ENCODE results near the gene HEG1.

The HEG1 gene

DNA sequence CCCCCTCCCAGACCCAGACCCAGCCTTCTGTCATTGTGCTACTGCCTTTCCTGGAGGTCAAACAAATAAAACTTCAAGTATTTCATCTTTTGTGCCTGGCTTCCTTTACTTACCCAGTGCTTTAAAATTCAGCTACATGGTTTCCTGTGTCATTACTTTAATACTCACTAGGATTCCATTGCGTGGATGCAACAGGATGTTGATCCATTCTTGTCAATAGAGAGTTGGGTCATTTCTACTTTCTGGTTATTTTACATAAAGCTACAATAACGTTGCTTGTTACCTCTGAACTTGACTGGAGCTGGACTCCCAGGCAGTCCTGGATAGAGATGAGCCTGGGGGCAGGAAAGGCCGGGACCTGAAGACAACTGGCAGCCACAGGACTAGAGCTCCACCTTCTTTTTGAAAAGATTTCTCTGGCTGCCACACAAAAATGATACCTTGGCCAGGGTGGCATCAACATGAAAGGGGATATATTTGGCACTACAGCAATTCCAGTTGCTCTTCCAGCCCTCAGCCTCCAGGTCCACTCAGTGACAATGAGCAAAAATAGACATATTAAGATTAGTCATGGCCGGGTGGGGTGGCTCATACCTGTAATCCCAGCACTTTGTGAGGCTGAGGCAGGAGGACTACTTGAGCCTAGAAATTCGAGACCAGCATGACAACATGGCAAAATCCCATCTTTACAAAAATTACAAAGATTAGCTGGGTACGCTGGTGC is 23.3 kb upstream of the HEG1 start:
- TF ChIP-seq, protein P1, sequence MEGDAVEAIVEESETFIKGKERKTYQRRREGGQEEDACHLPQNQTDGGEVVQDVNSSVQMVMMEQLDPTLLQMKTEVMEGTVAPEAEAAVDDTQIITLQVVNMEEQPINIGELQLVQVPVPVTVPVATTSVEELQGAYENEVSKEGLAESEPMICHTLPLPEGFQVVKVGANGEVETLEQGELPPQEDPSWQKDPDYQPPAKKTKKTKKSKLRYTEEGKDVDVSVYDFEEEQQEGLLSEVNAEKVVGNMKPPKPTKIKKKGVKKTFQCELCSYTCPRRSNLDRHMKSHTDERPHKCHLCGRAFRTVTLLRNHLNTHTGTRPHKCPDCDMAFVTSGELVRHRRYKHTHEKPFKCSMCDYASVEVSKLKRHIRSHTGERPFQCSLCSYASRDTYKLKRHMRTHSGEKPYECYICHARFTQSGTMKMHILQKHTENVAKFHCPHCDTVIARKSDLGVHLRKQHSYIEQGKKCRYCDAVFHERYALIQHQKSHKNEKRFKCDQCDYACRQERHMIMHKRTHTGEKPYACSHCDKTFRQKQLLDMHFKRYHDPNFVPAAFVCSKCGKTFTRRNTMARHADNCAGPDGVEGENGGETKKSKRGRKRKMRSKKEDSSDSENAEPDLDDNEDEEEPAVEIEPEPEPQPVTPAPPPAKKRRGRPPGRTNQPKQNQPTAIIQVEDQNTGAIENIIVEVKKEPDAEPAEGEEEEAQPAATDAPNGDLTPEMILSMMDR (IDR thresholded peaks at IDR 0.05; ENCODE audit: insufficient read depth, low read length, missing control alignments) = no peak
- CTCF ChIA-PET = interaction anchor here (1.0 to 1.8 kb wide), 2 partner anchors 32 to 236 kb away, joined by 4 to 5 read pairs; no protein-coding TSS in a partner anchor
- POLR2A ChIA-PET = interaction anchor here (0.7 kb wide), 1 partner anchor 1756 kb away, joined by 3 read pairs; no protein-coding TSS in a partner anchor
- no peak overlapping the region for H3K4me3 ChIP-seq (ENCODE audit: low read depth, low read length)
- DNase-seq (ENCODE audit: low read depth, low spot score) = no peak

- no peak for DNase-seq (ENCODE audit: low read depth, low spot score)
- POLR2A ChIA-PET = no interaction called here
- TF ChIP-seq, protein P1 (IDR thresholded peaks at IDR 0.05; ENCODE audit: insufficient read depth, low read length, missing control alignments) = no peak
- H3K4me3 ChIP-seq (ENCODE audit: low read depth, low read length) = no peak overlapping the region
- CTCF ChIA-PET = no interaction called here
These were observed 22.1 kb upstream of the HEG1 start for GRCh38 chr3:125077864-125078263.

- ChIA-PET CTCF (no interaction called here), POLR2A (no interaction called here)
- no peak overlapping the region for H3K4me3 ChIP-seq (ENCODE audit: low read depth, low read length)
- no peak for DNase-seq (ENCODE audit: low read depth, low spot score)
- TF ChIP-seq, protein P1 (IDR thresholded peaks at IDR 0.05; ENCODE audit: insufficient read depth, low read length, missing control alignments) = no peak
These were observed 20.7 kb upstream of the HEG1 start for GRCh38 chr3:125076464-125076863.

- DNase-seq (ENCODE audit: low read depth, low spot score) = no peak
- POLR2A ChIA-PET = no interaction called here
- TF ChIP-seq, protein P1 (IDR thresholded peaks at IDR 0.05; ENCODE audit: insufficient read depth, low read length, missing control alignments) = no peak
- CTCF ChIA-PET = no interaction called here
- no peak overlapping the region for H3K4me3 ChIP-seq (ENCODE audit: low read depth, low read length)
These were observed 19.9 kb upstream of the HEG1 start for GRCh38 chr3:125075738-125076137.

GRCh38 chr3:125073390-125073905 is 17.7 kb upstream of the HEG1 start:
- no peak overlapping the region for H3K4me3 ChIP-seq (ENCODE audit: low read depth, low read length)
- no peak for DNase-seq (ENCODE audit: low read depth, low spot score)
- TF ChIP-seq, protein P1 (IDR thresholded peaks at IDR 0.05; ENCODE audit: insufficient read depth, low read length, missing control alignments) = no peak
- CTCF ChIA-PET = interaction anchor here (0.7 to 1.3 kb wide), 2 partner anchors 10 to 15 kb away, joined by 3 read pairs; no protein-coding TSS in a partner anchor
- POLR2A ChIA-PET = no interaction called here

- TF ChIP-seq, protein P1 (IDR thresholded peaks at IDR 0.05; ENCODE audit: insufficient read depth, low read length, missing control alignments) = no peak
- ChIA-PET POLR2A (interaction anchor here (0.9 to 1.1 kb wide), 3 partner anchors 10 to 37 kb away, joined by 3 to 8 read pairs (median 3); no protein-coding TSS in a partner anchor), CTCF (interaction anchor here (0.7 to 1.3 kb wide), 2 partner anchors 11 to 16 kb away, joined by 3 read pairs; no protein-coding TSS in a partner anchor)
- no peak overlapping the region for H3K4me3 ChIP-seq (ENCODE audit: low read depth, low read length)
- DNase-seq (ENCODE audit: low read depth, low spot score) = no peak
These were observed 17.1 kb upstream of the HEG1 start for GRCh38 chr3:125072749-125073389.

Data from AG04449 (cell line).